Mucosa of rectum (tissue), 2 donors: ENCODE results near the gene LYRM4.

Experiments
- H3K27ac ChIP-seq, 2 donors: one replicate each; pipeline ENCODE4 v1.7.0; 2013; ENCODE audit warnings: inconsistent platforms in 2 of 2, low read depth in 2 of 2, low read length in 2 of 2
- H3K27me3 ChIP-seq, 2 donors: one replicate each; pipeline ENCODE4 v1.7.0; 2013; ENCODE audit warnings: low read length in 2 of 2; ENCODE audit not compliant: control insufficient read depth in 2 of 2, insufficient read depth in 2 of 2
- H3K36me3 ChIP-seq, 2 donors: one replicate each; pipeline ENCODE4 v1.7.0; 2013; ENCODE audit warnings: low read length in 2 of 2; ENCODE audit not compliant: control insufficient read depth in 2 of 2, insufficient read depth in 2 of 2
- H3K4me1 ChIP-seq, 2 donors: one replicate each; pipeline ENCODE4 v1.7.0; 2013; ENCODE audit warnings: low read length in 2 of 2, mild to moderate bottlenecking in 1 of 2; ENCODE audit not compliant: control insufficient read depth in 2 of 2, insufficient read depth in 2 of 2
- H3K4me3 ChIP-seq, 2 donors: one replicate each; pipeline ENCODE4 v1.7.0; 2013; ENCODE audit warnings: low read length in 2 of 2
- H3K9ac ChIP-seq, 2 donors: one replicate each; pipeline ENCODE4 v1.7.0; 2013; ENCODE audit warnings: low read length in 2 of 2, low read depth in 1 of 2, mild to moderate bottlenecking in 1 of 2
- H3K9me3 ChIP-seq, 2 donors: one replicate each; pipeline ENCODE4 v1.7.0; 2013; ENCODE audit warnings: low read length in 2 of 2; ENCODE audit not compliant: control insufficient read depth in 2 of 2
- donor health status: healthy.
- donor health status: Normal muscosa, but diverticular disease.

The LYRM4 gene

GRCh38 chr6:5120011-5120410, 140.7 kb downstream of the LYRM4 start:
- Histone ChIP-seq H3K4me3 (no peak overlapping the region), H3K9me3 (no peaks in the 10 kb centered on the region), H3K27me3 (no peaks in the 10 kb centered on the region), H3K4me1 (no peaks in the 10 kb centered on the region), H3K27ac (no peak overlapping the region), H3K9ac (no peak overlapping the region), H3K36me3 (no peaks in the 10 kb centered on the region)

DNA sequence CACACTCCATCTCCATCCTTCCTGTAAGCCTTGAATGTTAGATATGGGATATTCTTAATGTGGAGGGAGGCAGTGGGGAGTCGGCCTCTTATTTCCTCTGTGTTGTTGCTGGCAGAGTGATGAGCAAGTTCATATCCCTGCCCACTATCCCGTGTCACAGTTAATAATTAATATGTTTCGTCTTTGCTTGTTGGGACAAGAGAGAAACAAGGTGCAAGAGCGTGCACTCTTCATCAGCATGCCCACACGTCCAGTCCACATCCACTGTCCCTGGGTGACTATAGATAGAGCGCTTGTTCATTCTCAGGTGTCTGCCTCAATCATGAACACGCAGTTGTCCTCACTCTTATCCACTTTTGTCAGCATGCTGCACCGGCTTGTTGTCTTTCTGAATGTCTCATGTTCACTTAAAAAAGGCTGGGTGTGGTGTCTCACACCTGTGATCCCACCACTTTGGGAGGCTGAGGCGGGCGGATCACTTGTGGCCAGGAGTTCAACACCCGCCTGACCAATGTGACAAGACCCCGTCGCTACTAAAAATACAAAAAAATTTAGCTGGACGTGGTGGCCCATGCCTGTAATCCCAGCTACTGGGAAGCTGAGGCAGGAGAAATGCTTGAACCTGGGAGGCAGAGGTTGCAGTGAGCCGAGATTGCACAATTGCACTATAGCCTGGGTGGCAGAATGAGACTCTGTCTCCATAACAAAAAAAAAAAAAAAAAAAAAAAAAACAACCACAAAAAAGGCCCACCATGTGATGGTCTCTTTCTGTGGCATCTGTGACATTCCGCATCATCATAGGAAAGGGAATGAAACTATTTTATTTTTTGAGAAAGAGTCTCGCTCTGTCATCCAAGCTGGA, 141.4 kb downstream of the LYRM4 start:
- Histone ChIP-seq H3K27ac (no peak overlapping the region), H3K4me1 (no peaks in the 10 kb centered on the region), H3K4me3 (no peak overlapping the region), H3K27me3 (no peaks in the 10 kb centered on the region), H3K36me3 (no peaks in the 10 kb centered on the region), H3K9me3 (no peaks in the 10 kb centered on the region), H3K9ac (no peak overlapping the region)

GRCh38 chr6:5116243-5116991, 144.3 kb downstream of the LYRM4 start:
- no peaks in the 10 kb centered on the region for H3K9me3 ChIP-seq
- no peaks in the 10 kb centered on the region for H3K4me1 ChIP-seq
- no peaks in the 10 kb centered on the region for H3K27me3 ChIP-seq
- no peak overlapping the region for H3K4me3 ChIP-seq
- H3K27ac ChIP-seq = no peak overlapping the region
- no peak overlapping the region for H3K9ac ChIP-seq
- H3K36me3 ChIP-seq = no peaks in the 10 kb centered on the region

DNA sequence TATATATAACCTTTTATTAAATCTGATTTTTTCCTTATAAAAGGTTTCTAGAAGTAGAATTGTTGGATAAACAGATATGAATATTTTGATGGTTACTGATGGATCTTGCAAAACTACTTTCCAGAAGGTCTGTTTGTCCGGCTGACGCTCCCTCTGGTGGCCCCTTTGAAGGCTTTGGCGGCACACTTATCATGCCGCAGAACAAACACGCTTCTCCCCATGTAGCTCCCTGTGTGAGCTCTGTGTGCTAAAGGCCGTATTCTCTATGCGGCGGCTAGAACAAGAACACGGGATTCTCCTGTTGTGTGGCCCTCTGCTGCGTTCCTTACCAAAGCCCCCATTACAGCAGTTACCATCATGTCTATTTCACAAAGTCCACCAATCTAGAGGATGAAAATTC, 145.6 kb downstream of the LYRM4 start:
- Histone ChIP-seq H3K4me1 (no peaks in the 10 kb centered on the region), H3K27me3 (no peaks in the 10 kb centered on the region), H3K36me3 (no peaks in the 10 kb centered on the region), H3K4me3 (no peak overlapping the region), H3K9me3 (no peaks in the 10 kb centered on the region), H3K27ac (no peak overlapping the region), H3K9ac (no peak overlapping the region)

DNA sequence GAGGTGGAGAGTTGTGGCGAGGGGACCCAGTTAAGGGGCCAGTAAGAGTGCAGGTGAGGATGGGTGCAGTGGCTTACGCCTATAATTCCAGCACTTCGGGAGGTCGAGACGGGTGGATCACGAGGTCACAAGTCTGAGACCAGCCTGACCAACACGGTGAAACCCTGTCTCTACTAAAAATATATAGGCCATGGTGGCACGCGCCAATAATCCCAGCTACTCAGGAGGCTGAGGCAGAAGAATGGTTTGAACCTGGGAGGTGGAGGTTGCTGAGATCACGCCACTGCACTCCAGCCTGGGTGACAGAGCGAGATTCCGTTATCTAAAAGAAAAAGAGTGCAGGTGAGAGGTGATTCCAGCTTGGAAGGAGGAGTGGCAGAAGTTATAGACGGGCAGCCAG, 147.7 kb downstream of the LYRM4 start:
- Histone ChIP-seq H3K27me3 (no peaks in the 10 kb centered on the region), H3K9ac (no peak overlapping the region), H3K27ac (no peak overlapping the region), H3K36me3 (no peaks in the 10 kb centered on the region), H3K9me3 (no peaks in the 10 kb centered on the region), H3K4me1 (peaks cover 0 to 3% of the 10 kb centered on the region in 2 donors), H3K4me3 (no peak overlapping the region)

GRCh38 chr6:5112066-5112799, 148.5 kb downstream of the LYRM4 start:
- peaks cover 0 to 3% of the 10 kb centered on the region in 2 donors for H3K4me1 ChIP-seq
- H3K27ac ChIP-seq = no peak overlapping the region
- H3K36me3 ChIP-seq = no peaks in the 10 kb centered on the region

DNA sequence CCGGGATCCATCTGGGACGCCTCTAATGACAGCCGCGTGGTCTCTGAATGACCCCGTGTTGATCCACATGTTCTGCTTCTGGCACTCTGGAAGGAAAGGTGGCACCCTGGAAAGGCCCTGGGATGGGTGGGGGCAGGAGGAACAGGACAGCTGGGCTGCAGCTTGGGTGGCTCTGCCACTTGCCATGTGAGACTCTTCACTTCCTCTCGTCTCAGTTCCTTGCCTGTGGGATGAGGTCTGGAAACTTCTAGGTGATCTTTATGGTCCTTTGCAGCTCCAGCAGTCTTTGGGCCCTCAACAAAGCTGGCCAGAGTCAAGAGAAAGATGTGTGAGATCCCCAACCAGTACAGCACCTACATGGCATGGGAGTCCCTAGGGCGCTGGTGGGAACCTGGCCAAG, 149.1 kb downstream of the LYRM4 start:
- Histone ChIP-seq H3K27me3 (no peaks in the 10 kb centered on the region), H3K4me3 (no peak overlapping the region), H3K36me3 (no peaks in the 10 kb centered on the region), H3K4me1 (peaks cover 0 to 3% of the 10 kb centered on the region in 2 donors), H3K27ac (no peak overlapping the region), H3K9ac (no peak overlapping the region), H3K9me3 (no peaks in the 10 kb centered on the region)

More at GRCh38 chr6:5112066-5112799, 148.5 kb downstream of the LYRM4 start:
- Histone ChIP-seq H3K27me3 (no peaks in the 10 kb centered on the region), H3K9me3 (no peaks in the 10 kb centered on the region), H3K4me3 (no peak overlapping the region), H3K9ac (no peak overlapping the region)

DNA sequence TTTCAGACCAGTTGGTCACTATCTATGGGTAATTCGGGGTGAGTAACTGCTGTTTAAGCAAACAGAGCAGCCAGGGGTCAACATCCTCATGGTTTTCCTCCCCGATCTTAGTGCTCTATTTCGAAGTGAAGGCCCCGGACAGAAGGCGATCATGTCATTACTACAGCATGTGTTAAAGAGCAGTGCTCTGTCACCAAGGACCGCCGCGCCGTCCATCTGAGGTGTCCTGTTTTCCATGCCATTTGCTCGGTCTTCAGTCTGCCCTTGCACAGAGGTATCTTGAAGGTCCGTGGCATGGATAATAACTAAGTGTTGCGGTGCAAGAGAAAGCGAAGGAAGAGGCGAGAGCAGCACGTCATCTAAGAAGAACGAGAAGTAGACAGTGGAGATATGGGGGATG, 150.5 kb downstream of the LYRM4 start:
- Histone ChIP-seq H3K4me1 (peaks cover 0 to 3% of the 10 kb centered on the region in 2 donors), H3K36me3 (no peaks in the 10 kb centered on the region), H3K27me3 (no peaks in the 10 kb centered on the region), H3K9me3 (no peaks in the 10 kb centered on the region), H3K27ac (no peak overlapping the region), H3K4me3 (no peak overlapping the region), H3K9ac (no peak overlapping the region)

DNA sequence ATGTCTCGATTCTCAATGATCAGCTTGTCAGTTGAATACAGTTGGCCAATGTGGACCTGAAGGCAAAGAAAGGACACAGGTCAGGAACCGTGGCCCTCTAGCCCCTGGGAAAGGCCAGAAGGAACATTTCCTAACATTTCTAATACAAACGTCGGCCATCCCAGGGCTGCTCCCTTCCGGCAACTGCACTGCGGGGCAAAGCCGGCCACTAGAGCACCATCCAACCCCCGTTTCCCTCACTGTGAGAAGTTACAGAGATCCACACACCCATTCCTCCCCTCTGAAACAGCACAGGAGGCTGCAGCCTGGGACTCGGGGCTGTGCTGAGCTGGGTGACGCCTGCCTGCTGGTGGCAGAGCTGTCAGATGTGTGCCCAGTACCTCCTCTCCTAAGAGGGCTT, 151.3 kb downstream of the LYRM4 start:
- no peaks in the 10 kb centered on the region for H3K9me3 ChIP-seq
- H3K4me3 ChIP-seq = no peak overlapping the region
- H3K27ac ChIP-seq = no peak overlapping the region
- H3K9ac ChIP-seq = no peak overlapping the region
- no peaks in the 10 kb centered on the region for H3K27me3 ChIP-seq
- peaks cover 0 to 3% of the 10 kb centered on the region in 2 donors for H3K4me1 ChIP-seq
- H3K36me3 ChIP-seq = no peaks in the 10 kb centered on the region
